ENCODE measurements around the gene TCHP.

Gene TCHP

DNA sequence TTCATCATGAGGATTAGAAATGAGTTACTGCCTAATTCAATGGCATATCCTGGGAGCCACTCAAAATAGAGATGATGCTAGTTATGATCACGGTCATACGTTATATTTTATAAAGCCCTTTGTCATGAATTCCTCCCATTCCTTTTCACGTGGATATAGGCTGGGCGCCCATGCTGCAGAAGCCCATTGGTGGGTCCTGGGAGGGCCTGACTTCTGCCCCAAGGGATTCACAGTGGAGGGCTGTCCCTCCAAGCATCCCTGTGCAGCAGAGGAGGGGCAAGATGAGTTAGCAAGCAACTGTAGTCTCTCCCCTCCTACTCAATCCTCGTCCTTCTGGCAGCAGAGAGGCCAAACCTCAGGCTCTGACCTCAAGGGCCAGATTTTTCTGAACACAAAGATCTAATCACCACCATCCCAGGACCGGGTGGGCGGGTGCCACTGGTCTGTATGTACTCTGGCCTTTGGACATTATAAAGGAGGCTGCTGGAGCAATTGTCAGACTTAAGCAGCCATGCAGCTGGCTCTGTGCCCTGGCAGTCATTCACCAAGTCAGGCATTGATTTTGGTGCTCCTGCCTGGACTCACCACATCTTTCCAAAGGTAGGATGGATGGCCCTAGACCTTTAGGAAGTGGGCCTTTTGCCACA is 28.3 kb upstream of the TCHP start:
- TF ChIP-seq, protein P1, sequence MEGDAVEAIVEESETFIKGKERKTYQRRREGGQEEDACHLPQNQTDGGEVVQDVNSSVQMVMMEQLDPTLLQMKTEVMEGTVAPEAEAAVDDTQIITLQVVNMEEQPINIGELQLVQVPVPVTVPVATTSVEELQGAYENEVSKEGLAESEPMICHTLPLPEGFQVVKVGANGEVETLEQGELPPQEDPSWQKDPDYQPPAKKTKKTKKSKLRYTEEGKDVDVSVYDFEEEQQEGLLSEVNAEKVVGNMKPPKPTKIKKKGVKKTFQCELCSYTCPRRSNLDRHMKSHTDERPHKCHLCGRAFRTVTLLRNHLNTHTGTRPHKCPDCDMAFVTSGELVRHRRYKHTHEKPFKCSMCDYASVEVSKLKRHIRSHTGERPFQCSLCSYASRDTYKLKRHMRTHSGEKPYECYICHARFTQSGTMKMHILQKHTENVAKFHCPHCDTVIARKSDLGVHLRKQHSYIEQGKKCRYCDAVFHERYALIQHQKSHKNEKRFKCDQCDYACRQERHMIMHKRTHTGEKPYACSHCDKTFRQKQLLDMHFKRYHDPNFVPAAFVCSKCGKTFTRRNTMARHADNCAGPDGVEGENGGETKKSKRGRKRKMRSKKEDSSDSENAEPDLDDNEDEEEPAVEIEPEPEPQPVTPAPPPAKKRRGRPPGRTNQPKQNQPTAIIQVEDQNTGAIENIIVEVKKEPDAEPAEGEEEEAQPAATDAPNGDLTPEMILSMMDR (IDR thresholded peaks at IDR 0.05; ENCODE audit: low read length, missing control alignments) = no peak
- no peak overlapping the region for H3K4me3 ChIP-seq (replicated peaks; ENCODE audit: low read depth, low read length)
- no peak for DNase-seq (ENCODE audit: low read depth)

DNA sequence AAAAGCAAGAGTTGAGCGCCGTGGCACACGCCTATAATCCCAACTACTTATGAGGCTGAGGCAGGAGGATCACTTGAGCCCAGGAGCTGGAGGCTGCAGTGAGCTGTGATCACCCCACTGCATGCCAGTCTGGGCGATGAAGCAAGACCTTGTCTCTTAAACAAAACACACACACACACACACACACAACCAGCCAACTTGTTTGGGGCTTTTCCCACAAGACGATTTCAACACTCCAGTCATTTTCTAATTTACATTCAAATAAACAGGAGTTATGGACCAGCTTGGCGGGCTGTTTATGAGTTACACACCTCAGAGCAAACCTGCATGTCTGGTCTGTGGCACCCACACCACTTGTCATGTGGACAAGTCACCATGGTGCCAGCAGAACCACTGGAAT is 26.4 kb upstream of the TCHP start:
- DNase-seq (ENCODE audit: low read depth) = peak; percentile 54
- H3K4me3 ChIP-seq (replicated peaks; ENCODE audit: low read depth, low read length) = no peak overlapping the region
- TF ChIP-seq, protein P1 (IDR thresholded peaks at IDR 0.05; ENCODE audit: low read length, missing control alignments) = no peak

DNA sequence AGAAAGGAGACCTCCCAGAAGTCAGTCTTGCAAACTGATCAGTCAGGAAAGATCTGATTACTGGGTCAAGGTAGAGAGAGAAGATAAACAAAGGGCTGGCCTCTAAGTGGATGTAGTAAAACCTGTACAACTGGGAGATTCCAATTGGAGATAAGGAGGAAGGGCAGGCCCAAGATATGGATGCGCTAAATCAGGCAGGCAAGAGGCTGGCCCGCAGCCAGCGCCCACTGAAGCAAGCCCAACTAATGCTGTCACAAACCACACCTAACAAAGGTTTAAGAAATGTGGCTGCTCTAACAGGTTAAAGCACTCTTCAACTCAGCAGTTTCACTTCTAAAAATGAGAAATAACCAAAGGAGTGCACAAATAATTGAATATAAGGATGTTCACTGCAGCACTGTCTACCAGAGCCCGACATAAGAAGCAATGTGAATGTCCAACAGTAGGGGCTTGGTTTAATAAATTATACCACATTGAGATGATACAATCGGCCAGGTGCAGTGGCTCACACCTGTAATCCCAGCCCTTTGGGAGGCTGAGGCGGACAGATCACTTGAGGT is 24.4 kb upstream of the TCHP start:
- TF ChIP-seq, protein P1 (IDR thresholded peaks at IDR 0.05; ENCODE audit: low read length, missing control alignments) = no peak

DNA sequence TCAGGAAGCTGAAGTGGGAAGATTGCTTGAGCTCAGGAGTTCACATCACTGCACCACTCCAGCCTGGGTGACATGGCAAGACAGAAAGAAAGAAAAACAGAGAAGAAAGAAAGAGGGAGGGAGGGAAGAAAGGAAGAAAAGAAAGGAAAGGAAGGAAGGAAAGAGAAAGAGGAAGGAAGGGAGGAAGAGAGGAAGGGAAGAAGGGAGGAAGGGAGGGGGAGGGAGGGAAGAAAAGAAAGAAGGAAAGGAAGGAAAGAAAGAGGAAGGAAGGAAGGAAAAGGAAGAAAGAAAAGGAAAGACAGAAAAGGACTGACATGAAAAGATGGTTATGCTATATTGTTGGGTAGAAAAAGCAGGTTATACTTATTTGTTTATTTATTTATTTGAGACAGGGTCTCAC is 23.7 kb upstream of the TCHP start:
- TF ChIP-seq, protein P1 (IDR thresholded peaks at IDR 0.05; ENCODE audit: low read length, missing control alignments) = no peak

More for the DNA sequence above, 24.4 kb upstream of the TCHP start:
- no peak for DNase-seq (ENCODE audit: low read depth)
- no peak overlapping the region for H3K4me3 ChIP-seq (replicated peaks; ENCODE audit: low read depth, low read length)

DNA sequence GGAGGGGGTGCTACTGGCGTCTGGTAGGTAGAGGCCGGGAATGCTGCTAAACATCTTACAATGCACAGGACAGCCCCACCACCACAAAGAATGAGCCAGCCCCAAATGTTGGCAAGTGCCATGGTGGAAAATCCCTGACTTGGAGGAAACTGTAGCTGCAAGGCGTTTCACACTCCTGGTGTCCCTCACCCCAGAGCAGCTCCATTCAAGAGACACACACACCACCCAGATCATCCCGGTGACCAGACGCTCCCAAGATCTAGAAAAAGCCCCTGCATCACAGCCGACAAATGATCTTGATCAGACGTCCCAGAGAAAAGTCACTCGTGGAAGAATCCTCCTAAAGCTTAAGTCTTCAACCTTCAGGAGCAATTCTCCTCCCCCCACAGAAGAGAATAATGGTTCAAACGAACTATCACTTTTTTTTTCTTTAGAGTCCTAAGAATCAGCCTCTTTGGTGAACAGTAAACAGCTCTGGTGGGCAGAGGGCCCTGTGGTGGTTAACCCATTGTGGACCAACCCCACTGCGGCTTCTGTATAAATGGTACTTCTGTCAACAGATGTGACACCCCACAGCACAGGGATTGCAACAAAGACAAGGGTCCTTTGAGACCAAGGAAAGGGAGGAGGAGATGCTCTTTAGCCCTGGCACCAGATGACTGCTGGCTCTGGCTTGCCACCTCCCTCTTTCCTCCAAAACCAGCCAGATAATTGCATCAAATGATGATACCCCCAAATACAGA is 22.4 kb upstream of the TCHP start:
- TF ChIP-seq, protein P1 (IDR thresholded peaks at IDR 0.05; ENCODE audit: low read length, missing control alignments) = no peak
- no peak overlapping the region for H3K4me3 ChIP-seq (replicated peaks; ENCODE audit: low read depth, low read length)
- DNase-seq (ENCODE audit: low read depth) = no peak

More for the DNA sequence above, 23.7 kb upstream of the TCHP start:
- no peak for DNase-seq (ENCODE audit: low read depth)
- H3K4me3 ChIP-seq (replicated peaks; ENCODE audit: low read depth, low read length) = no peak overlapping the region

DNA sequence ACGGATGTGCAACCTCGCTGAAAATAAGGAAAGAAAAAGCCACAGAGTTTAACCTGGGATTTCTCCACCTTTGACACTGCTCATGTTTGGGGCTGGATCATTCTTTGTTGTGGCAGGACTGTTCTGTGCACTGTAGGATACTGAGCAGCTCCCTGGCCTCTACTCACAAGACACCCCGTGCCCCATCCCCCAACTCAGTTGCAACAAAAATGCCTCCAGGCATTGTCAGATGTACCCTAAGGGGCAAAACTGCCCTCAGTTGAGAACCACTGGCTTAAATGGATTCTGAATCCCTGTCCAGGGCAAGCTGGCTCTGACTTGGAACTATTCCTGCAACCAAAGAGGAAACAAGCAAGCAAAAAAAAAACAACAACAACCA is 21.8 kb upstream of the TCHP start:
- TF ChIP-seq, protein P1 (IDR thresholded peaks at IDR 0.05; ENCODE audit: low read length, missing control alignments) = no peak
- no peak for DNase-seq (ENCODE audit: low read depth)
- no peak overlapping the region for H3K4me3 ChIP-seq (replicated peaks; ENCODE audit: low read depth, low read length)
